Breast epithelium (tissue), 4 donors: ENCODE results near the gene SELENOP. TPM values are rescaled to one million over a fixed set of nuclear protein-coding genes. Genes with fewer than 3 reads are reported as not detected.
A peak's percentile ranks its signal among the peaks of the same experiment; 100 is the strongest.

Source experiments
- DNase-seq, 2 donors: peaks; one replicate each; pipeline ENCODE4 v3.0.0-alpha.2; 2019; ENCODE audit warnings: low spot score in 2 of 2
- H3K27ac ChIP-seq, 2 donors: fragments of 200-600 bp; sonication (generic) in 1 of 2; one replicate each; pipeline ENCODE4 v1.5.1; 2016 to 2019; ENCODE audit warnings: mild to moderate bottlenecking in 1 of 2
- H3K27me3 ChIP-seq, 2 donors: fragments of 200-600 bp; sonication (generic) in 1 of 2; one replicate each; pipeline versions ENCODE4 v1.5.1 to v1.6.0; 2017 to 2019; ENCODE audit warnings: control low read depth in 1 of 2, mild to moderate bottlenecking in 1 of 2
- H3K36me3 ChIP-seq: fragments of 200-600 bp; one replicate; pipeline ENCODE4 v1.5.1; 2019
- H3K4me1 ChIP-seq, 2 donors: fragments of 200-600 bp; sonication (generic); one replicate each; pipeline ENCODE4 v1.5.1; 2016 to 2019; ENCODE audit warnings: control low read depth in 1 of 2
- H3K4me3 ChIP-seq, 3 donors: fragments of 200-600 bp; sonication (generic); 1 replicate in 2 of 3; 2 replicates in 1 of 3; pipeline ENCODE4 v1.5.1; 2016 to 2019; ENCODE audit warnings: mild to moderate bottlenecking in 3 of 3, moderate library complexity in 2 of 3
- H3K9me3 ChIP-seq, 2 donors: fragments of 200-600 bp; sonication (generic) in 1 of 2; one replicate each; pipeline ENCODE4 v1.5.1; 2016 to 2019; ENCODE audit warnings: control low read depth in 1 of 2
- CTCF ChIP-seq, 3 donors: fragments of 450-650 bp; IDR thresholded peaks; one replicate each; pipeline ENCODE4 v1.5.1; 2016 to 2017; ENCODE audit warnings: antibody characterized with exemption in 3 of 3, mild to moderate bottlenecking in 3 of 3, moderate library complexity in 3 of 3
- POLR2A ChIP-seq: fragments of 450-650 bp; IDR thresholded peaks from one replicate; pipeline ENCODE4 v1.6.1; 2016; ENCODE audit warnings: antibody characterized with exemption, mild to moderate bottlenecking, moderate library complexity
- POLR2AphosphoS5 ChIP-seq, 3 donors: sonication (generic); formaldehyde crosslinking; IDR thresholded peaks; one replicate each; pipeline ENCODE4 v1.6.1; 2017; ENCODE audit warnings: antibody characterized with exemption in 3 of 3
- intact Hi-C: fragments of 100-400 bp; cut with DNase I; formaldehyde crosslinking; loops from one replicate; pipeline ENCODE4 v1.15.1; 2023; ENCODE audit warnings: low total_unique reads
- total RNA-seq, 3 donors: library from RNA; depleted of rRNA; stranded (reverse); fragments of >200 nt; gene quantifications; one replicate each; pipeline ENCODE4 v1.1.0, GENCODE V29; 2016

Gene SELENOP
- total RNA-seq, 3 donors from 2014 or later, result 509 to 1,868 (median 1,002) TPM

DNA sequence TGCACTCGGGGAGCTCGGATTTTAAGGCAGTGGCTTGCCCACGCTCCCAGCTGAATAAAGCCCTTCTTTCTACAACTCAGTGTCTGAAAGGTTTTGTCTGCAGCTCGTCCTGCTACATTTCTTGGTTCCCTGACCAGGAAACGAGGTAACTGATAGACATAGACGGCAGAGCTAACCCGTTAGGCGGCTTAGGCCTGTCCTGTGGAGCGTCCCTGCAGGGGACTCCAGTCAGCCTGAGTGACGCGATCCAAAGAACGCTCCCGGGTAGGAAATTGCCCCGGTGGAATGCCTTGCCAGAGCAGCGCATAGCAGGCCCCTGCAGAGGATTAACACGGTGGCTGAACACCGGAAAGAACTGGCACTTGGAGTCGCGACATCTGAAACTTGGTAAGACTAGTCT lies 1.8 kb upstream of the SELENOP start:
- Histone ChIP-seq H3K36me3 (no peaks in the 10 kb centered on the region), H3K4me1 (peaks cover 3% of the 10 kb centered on the region in 2 donors), H3K9me3 (no peaks in the 10 kb centered on the region), H3K27me3 (no peaks in the 10 kb centered on the region), H3K27ac (peak overlapping the region; percentile 93 to 94), H3K4me3 (peak overlapping the region in 2 of 3 donors; percentile 9 to 32)
- DNase-seq, result peak in 1 of 2 donors; percentile 25
- TF ChIP-seq POLR2A (no peak), CTCF (IDR thresholded peaks at IDR 0.05) (no peak), POLR2AphosphoS5 (IDR thresholded peaks at IDR 0.05) (no peak)
- intact Hi-C loops, result no loop called here

DNA sequence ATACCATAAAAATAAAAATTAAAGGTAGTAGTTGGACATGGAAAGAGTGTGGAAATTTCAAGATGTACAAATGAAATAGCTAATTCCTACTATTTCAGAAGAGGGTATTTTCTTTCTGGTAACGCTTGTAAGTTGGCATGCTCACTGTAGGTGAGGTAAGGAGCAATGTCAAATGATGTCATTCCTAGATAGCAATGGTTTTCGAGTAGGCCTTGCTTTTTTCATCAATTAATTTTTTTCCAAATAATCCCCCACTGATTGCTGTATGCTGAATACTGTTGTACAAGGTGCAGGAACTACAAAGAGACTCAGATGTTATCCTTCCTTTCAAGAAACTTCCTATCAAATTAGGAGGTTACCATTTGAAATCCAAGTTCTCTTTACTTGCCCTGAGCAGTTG lies 928 bp upstream of the SELENOP start:
- Histone ChIP-seq H3K4me3 (peak overlapping the region in 2 of 3 donors; percentile 62 to 65), H3K27ac (peak overlapping the region; percentile 93 to 94), H3K27me3 (no peaks in the 10 kb centered on the region), H3K36me3 (no peaks in the 10 kb centered on the region), H3K4me1 (peaks cover 3% of the 10 kb centered on the region in 2 donors), H3K9me3 (no peaks in the 10 kb centered on the region)
- intact Hi-C loops, result no loop called here
- no peak for DNase-seq
- TF ChIP-seq CTCF (IDR thresholded peaks at IDR 0.05) (no peak), POLR2A (no peak), POLR2AphosphoS5 (IDR thresholded peaks at IDR 0.05) (no peak)

- Histone ChIP-seq H3K27ac (peak overlapping the region; percentile 93 to 94), H3K4me1 (peaks cover 3% of the 10 kb centered on the region in 2 donors), H3K27me3 (no peaks in the 10 kb centered on the region), H3K9me3 (no peaks in the 10 kb centered on the region), H3K4me3 (peak overlapping the region; percentile 61 to 65 (median 62)), H3K36me3 (peaks cover 2% of the 10 kb centered on the region)
- no peak for TF ChIP-seq CTCF (IDR thresholded peaks at IDR 0.05)
- TF ChIP-seq POLR2A, result no peak
- TF ChIP-seq POLR2AphosphoS5 (IDR thresholded peaks at IDR 0.05), result no peak
- no peak for DNase-seq
- intact Hi-C loops, result no loop called here
Measured at GRCh38 chr5:42810834-42811590, 680 bp downstream of the SELENOP start.

DNA sequence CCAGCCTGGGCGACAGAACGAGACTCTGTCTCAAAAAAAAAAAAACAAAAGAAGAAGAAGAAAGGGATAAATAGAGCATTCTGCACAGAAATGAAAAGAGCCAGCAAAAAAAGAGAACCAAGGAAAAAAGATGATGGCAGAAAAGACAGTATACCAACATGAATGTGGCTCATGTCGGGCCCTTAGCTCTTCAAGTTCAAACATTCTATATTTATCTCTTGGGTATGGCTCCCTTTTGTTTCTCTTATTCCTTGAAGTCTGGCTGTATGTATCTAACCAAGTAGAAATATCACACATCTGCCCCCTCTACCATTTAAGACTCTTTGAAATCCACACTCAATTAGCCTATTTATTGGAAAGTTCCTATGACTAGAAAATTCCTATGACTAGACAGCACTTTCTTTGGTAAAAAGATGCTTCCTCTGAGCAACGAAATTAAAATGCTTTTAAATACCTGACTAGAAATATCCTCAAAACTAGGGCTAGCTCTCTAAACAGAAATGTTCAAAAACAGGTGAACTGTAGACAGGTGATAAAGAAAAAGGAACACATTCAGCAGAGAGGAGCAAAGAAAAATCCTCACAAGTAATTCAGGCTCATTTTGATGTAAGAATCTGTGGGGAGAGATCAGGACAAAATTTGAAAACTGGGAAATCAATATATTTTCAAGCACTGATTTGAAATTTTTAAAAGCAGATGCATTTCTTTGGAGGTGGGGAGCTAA lies 2.6 kb downstream of the SELENOP start:
- no peak for TF ChIP-seq POLR2AphosphoS5 (IDR thresholded peaks at IDR 0.05)
- TF ChIP-seq POLR2A, result no peak
- no peak for TF ChIP-seq CTCF (IDR thresholded peaks at IDR 0.05)
- peak overlapping the region; percentile 61 to 65 (median 62) for H3K4me3 ChIP-seq
- intact Hi-C loops, result no loop called here
- H3K27me3 ChIP-seq, result no peaks in the 10 kb centered on the region
- no peaks in the 10 kb centered on the region for H3K9me3 ChIP-seq
- peaks cover 5% of the 10 kb centered on the region for H3K36me3 ChIP-seq
- peaks cover 3% of the 10 kb centered on the region in 2 donors for H3K4me1 ChIP-seq
- no peak for DNase-seq
- H3K27ac ChIP-seq, result peak overlapping the region; percentile 26 to 93
